ENCODE data around the gene CTNNAL1.

CTNNAL1 gene

DNA sequence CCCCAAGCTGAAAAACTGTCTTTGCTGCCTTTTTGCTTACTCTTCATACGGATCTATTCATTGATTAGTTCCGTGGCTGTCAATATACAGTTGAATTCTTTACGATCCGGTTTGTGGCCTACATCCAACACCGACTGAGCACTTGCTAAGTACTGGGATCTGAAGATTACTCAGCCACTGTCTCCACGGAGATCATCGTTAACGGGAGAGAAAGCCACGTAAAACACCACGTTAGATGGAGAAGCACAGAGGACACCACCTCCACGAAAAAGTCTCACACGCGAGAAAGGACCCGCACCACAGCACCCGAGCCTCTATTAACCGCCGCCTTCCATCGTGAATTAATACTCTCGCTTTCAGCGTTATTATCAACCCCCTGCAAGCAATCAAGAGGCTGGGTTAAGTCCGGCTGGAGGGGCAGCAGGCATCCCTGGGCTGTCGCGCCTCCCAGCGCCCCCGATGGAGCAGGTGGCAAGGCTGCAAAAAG, 80.0 kb downstream of the CTNNAL1 start:
- peak overlapping the region; percentile 71 for H3K27ac ChIP-seq (ENCODE audit: extremely low read depth, low read depth, low read length)
- CTCF ChIA-PET = interaction anchor here (0.7 kb wide), 1 partner anchor 641 kb away, joined by 3 read pairs; no protein-coding TSS in a partner anchor

DNA sequence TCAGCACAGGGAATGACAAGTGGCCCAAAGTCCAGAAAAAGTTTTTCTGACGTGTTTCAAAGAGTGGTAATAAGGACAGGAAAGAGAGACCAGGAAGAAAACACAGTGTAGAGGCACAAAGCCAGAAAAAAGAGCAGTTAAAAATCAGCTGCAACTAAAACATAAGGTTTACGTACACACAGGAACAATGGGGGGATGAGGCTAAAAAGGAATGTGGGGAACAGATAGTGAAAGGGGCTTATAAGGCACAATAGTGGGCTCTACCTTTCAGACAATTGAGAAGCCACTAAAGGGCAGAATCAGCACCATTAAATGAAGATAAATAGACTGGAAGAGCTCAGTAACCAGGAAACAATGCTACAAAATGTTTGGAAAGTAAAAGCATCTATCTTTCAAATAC, 84.9 kb downstream of the CTNNAL1 start:
- no peaks in the 10 kb centered on the region for H3K9me3 ChIP-seq (ENCODE audit: control insufficient read depth, insufficient read depth, low read depth, low read length)
- ChIA-PET POLR2A (interaction anchor here (1.0 kb wide), 1 partner anchor 13 kb away, joined by 3 read pairs; no protein-coding TSS in a partner anchor), CTCF (interaction anchor here (0.6 to 1.0 kb wide), 3 partner anchors 26 to 571 kb away, joined by 3 to 5 read pairs (median 3); no protein-coding TSS in a partner anchor)
- TF ChIP-seq, protein P1, sequence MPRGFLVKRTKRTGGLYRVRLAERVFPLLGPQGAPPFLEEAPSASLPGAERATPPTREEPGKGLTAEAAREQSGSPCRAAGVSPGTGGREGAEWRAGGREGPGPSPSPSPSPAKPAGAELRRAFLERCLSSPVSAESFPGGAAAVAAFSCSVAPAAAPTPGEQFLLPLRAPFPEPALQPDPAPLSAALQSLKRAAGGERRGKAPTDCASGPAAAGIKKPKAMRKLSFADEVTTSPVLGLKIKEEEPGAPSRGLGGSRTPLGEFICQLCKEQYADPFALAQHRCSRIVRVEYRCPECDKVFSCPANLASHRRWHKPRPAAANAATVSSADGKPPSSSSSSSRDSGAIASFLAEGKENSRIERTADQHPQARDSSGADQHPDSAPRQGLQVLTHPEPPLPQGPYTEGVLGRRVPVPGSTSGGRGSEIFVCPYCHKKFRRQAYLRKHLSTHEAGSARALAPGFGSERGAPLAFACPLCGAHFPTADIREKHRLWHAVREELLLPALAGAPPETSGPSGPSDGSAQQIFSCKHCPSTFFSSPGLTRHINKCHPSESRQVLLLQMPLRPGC (tag by site-specific recombination; IDR thresholded peaks at IDR 0.05) = no peak
- TF ChIP-seq ZNF544 (tag by site-specific recombination; IDR thresholded peaks at IDR 0.05) (no peak), ZNF114 (tag by site-specific recombination; IDR thresholded peaks at IDR 0.05) (no peak), ZNF585B (tag by site-specific recombination; IDR thresholded peaks at IDR 0.05) (no peak), ZNF404 (tag by site-specific recombination; IDR thresholded peaks at IDR 0.05) (no peak), ZNF214 (tag by site-specific recombination; IDR thresholded peaks at IDR 0.05; ENCODE audit: borderline replicate concordance) (no peak), ZNF146 (tag by site-specific recombination; IDR thresholded peaks at IDR 0.05) (no peak), ZSCAN30 (tag by site-specific recombination; IDR thresholded peaks at IDR 0.05) (no peak), ZNF610 (tag by site-specific recombination; IDR thresholded peaks at IDR 0.05; ENCODE audit: borderline replicate concordance) (no peak), ZNF555 (tag by site-specific recombination; conservative IDR thresholded peaks at IDR 0.05) (no peak), ZNF560 (tag by site-specific recombination; IDR thresholded peaks at IDR 0.05; ENCODE audit: borderline replicate concordance) (no peak)
- TF ChIP-seq, protein P2, sequence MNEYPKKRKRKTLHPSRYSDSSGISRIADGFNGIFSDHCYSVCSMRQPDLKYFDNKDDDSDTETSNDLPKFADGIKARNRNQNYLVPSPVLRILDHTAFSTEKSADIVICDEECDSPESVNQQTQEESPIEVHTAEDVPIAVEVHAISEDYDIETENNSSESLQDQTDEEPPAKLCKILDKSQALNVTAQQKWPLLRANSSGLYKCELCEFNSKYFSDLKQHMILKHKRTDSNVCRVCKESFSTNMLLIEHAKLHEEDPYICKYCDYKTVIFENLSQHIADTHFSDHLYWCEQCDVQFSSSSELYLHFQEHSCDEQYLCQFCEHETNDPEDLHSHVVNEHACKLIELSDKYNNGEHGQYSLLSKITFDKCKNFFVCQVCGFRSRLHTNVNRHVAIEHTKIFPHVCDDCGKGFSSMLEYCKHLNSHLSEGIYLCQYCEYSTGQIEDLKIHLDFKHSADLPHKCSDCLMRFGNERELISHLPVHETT (tag by site-specific recombination; IDR thresholded peaks at IDR 0.05) = no peak
- TF ChIP-seq, protein P3, sequence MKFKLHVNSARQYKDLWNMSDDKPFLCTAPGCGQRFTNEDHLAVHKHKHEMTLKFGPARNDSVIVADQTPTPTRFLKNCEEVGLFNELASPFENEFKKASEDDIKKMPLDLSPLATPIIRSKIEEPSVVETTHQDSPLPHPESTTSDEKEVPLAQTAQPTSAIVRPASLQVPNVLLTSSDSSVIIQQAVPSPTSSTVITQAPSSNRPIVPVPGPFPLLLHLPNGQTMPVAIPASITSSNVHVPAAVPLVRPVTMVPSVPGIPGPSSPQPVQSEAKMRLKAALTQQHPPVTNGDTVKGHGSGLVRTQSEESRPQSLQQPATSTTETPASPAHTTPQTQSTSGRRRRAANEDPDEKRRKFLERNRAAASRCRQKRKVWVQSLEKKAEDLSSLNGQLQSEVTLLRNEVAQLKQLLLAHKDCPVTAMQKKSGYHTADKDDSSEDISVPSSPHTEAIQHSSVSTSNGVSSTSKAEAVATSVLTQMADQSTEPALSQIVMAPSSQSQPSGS (tag by site-specific recombination; IDR thresholded peaks at IDR 0.05; ENCODE audit: low read depth) = no peak
- peaks cover 22 to 70% of the 10 kb centered on the region in 2 experiments for H3K36me3 ChIP-seq (ENCODE audit: control insufficient read depth in 2 of 2, insufficient read depth in 1 of 2, low read length in 2 of 2)
- no peaks in the 10 kb centered on the region for H3K4me1 ChIP-seq (ENCODE audit: control insufficient read depth, insufficient read depth, low read length)
- H3K27ac ChIP-seq (ENCODE audit: extremely low read depth, low read depth, low read length) = no peak overlapping the region
- no peak overlapping the region for H3K4me3 ChIP-seq (ENCODE audit: low read depth, low read length)

More for the DNA sequence above, 80.0 kb downstream of the CTNNAL1 start:
- Histone ChIP-seq H3K4me1 (ENCODE audit: control insufficient read depth, insufficient read depth, low read length) (no peaks in the 10 kb centered on the region), H3K9me3 (ENCODE audit: control insufficient read depth, insufficient read depth, low read depth, low read length) (no peaks in the 10 kb centered on the region), H3K36me3 (ENCODE audit: control insufficient read depth in 2 of 2, insufficient read depth in 1 of 2, low read length in 2 of 2) (peaks cover 3 to 43% of the 10 kb centered on the region in 2 experiments; a peak in 2 of 3 replicates), H3K4me3 (ENCODE audit: low read depth, low read length) (peak overlapping the region; percentile 76)
- POLR2A ChIA-PET = no interaction called here
- TF ChIP-seq ZNF48 (tag by site-specific recombination; IDR thresholded peaks at IDR 0.05) = no peak
- 0 out of 2 replicates have a peak, but pooled peaks have one; percentile 35 for TF ChIP-seq ZNF335 (tag by site-specific recombination; conservative IDR thresholded peaks at IDR 0.05)
- TF ChIP-seq, protein P4, sequence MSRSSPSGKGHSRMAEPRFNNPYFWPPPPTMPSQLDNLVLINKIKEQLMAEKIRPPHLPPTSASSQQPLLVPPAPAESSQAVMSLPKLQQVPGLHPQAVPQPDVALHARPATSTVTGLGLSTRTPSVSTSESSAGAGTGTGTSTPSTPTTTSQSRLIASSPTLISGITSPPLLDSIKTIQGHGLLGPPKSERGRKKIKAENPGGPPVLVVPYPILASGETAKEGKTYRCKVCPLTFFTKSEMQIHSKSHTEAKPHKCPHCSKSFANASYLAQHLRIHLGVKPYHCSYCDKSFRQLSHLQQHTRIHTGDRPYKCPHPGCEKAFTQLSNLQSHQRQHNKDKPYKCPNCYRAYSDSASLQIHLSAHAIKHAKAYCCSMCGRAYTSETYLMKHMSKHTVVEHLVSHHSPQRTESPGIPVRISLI (tag by site-specific recombination; IDR thresholded peaks at IDR 0.05) = no peak
- TF ChIP-seq ZBTB48 (tag by site-specific recombination; IDR thresholded peaks at IDR 0.05) = no peak
- TF ChIP-seq ZNF670 (tag by site-specific recombination; IDR thresholded peaks at IDR 0.05; ENCODE audit: low read depth) = no peak
- no peak for TF ChIP-seq ZNF391 (tag by site-specific recombination; IDR thresholded peaks at IDR 0.05; ENCODE audit: borderline replicate concordance, low read depth)
